Peyer's patch (tissue), 4 donors: ENCODE data around the gene ZDHHC21. TPM values are rescaled to one million over a fixed set of nuclear protein-coding genes. Genes with fewer than 3 reads are reported as not detected.

Experiments used
- DNase-seq, 3 donors: peaks; one replicate each; pipeline ENCODE4 v3.0.0-alpha.2; 2017 to 2019
- H3K27ac ChIP-seq, 4 donors: fragments of 200-600 bp; sonication (generic); one replicate each; pipeline ENCODE4 v1.5.1; 2016 to 2019
- H3K27me3 ChIP-seq, 2 donors: fragments of 200-600 bp; sonication (generic); one replicate each; pipeline ENCODE4 v1.5.1; 2019
- H3K36me3 ChIP-seq, 3 donors: fragments of 200-600 bp; sonication (generic); one replicate each; pipeline ENCODE4 v1.5.1; 2016 to 2019
- H3K4me1 ChIP-seq, 4 donors: fragments of 200-600 bp; sonication (generic); one replicate each; pipeline ENCODE4 v1.5.1; 2016 to 2019
- H3K4me3 ChIP-seq, 4 donors: fragments of 200-600 bp; sonication (generic); 1 replicate in 3 of 4; 2 replicates in 1 of 4; pipeline ENCODE4 v1.5.1; 2016 to 2019; ENCODE audit warnings: mild to moderate bottlenecking in 1 of 4
- H3K9me3 ChIP-seq, 4 donors: fragments of 200-600 bp; sonication (generic); one replicate each; pipeline ENCODE4 v1.5.1; 2016 to 2019; ENCODE audit warnings: mild to moderate bottlenecking in 1 of 4
- POLR2A ChIP-seq, 2 donors: fragments of 450-650 bp; IDR thresholded peaks; one replicate each; pipeline ENCODE4 v1.5.1; 2017; ENCODE audit warnings: antibody characterized with exemption in 2 of 2, mild to moderate bottlenecking in 2 of 2, moderate library complexity in 2 of 2
- total RNA-seq, 4 donors: library from RNA; depleted of rRNA; stranded (reverse); fragments of >200 nt; gene quantifications; one replicate each; pipeline ENCODE4 v1.1.0, GENCODE V29; 2016
- TF ChIP-seq, protein P1 (sequence below), 6 experiments: fragments of 450-650 bp in 4 of 6; fragments of 200-600 bp in 2 of 6; sonication (generic) in 1 of 6; IDR thresholded peaks; one replicate each; pipeline ENCODE4 v1.5.1; 2017 to 2019; ENCODE audit warnings: antibody characterized with exemption in 6 of 6, mild to moderate bottlenecking in 3 of 6, moderate library complexity in 1 of 6

ZDHHC21 gene
- total RNA-seq, 4 donors from 2014 or later = 12.4 to 52.5 (median 38.2) TPM

DNA sequence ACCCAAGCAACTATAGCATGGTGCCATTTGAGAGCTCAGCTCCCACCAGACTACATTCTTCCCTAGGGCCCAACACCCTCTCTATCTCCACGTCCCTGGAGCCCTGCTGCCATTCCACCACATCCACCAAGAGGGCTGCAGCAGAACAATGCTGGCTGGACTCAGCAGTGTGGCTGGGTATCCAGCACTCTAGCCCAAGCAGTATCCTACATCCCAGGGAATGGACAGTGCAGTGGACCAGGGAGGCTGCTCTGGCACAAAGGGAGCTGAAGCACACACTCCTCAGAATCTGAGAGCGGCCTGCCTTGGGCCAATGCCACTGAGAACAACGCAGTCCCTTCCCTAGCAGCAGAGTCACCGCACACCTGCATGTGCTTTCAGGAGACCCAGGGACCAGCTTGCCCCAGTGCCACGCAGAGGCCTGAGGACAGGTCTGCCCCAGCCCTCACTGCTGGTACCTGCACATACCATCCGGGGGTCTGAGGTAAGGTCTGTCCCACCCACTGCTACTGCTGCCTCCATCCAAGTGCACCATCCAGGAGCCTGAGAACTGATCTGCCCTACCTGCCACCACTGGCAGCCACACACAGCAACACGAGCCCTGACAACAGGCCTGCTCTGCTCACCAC is 95.9 kb downstream of the ZDHHC21 start:
- peaks cover 0 to 11% (median 0%) of the 10 kb centered on the region in 3 donors for H3K36me3 ChIP-seq

DNA sequence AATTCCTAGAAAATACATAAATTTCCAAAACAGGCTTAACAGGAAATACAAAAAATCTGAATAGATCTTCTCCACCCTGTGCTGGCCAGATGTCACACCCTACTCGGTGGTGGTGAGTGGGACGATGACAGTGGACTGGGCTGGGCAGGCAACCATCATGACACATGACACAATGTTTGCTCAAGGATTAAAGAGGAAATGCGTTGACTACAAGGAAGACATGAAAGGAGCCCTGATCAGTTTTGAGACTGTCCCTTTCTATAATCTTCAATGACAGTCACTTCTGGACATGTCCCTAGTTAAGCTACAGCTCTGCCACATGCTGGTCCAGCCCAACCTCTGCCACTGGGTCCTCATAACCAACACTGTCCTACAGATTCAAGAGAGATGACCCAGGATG is 99.8 kb downstream of the ZDHHC21 start:
- Histone ChIP-seq H3K4me1 (no peaks in the 10 kb centered on the region), H3K36me3 (peaks cover 0 to 11% (median 0%) of the 10 kb centered on the region in 3 donors), H3K9me3 (no peaks in the 10 kb centered on the region), H3K27ac (no peak overlapping the region), H3K27me3 (no peaks in the 10 kb centered on the region), H3K4me3 (no peak overlapping the region)
- DNase-seq = no peak
- TF ChIP-seq, protein P1, sequence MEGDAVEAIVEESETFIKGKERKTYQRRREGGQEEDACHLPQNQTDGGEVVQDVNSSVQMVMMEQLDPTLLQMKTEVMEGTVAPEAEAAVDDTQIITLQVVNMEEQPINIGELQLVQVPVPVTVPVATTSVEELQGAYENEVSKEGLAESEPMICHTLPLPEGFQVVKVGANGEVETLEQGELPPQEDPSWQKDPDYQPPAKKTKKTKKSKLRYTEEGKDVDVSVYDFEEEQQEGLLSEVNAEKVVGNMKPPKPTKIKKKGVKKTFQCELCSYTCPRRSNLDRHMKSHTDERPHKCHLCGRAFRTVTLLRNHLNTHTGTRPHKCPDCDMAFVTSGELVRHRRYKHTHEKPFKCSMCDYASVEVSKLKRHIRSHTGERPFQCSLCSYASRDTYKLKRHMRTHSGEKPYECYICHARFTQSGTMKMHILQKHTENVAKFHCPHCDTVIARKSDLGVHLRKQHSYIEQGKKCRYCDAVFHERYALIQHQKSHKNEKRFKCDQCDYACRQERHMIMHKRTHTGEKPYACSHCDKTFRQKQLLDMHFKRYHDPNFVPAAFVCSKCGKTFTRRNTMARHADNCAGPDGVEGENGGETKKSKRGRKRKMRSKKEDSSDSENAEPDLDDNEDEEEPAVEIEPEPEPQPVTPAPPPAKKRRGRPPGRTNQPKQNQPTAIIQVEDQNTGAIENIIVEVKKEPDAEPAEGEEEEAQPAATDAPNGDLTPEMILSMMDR (IDR thresholded peaks at IDR 0.05) = no peak

More for the DNA sequence above, 95.9 kb downstream of the ZDHHC21 start:
- H3K9me3 ChIP-seq = no peaks in the 10 kb centered on the region
- TF ChIP-seq, protein P1 (IDR thresholded peaks at IDR 0.05) = no peak
- no peak for TF ChIP-seq POLR2A (IDR thresholded peaks at IDR 0.05)
- H3K27me3 ChIP-seq = no peaks in the 10 kb centered on the region
- no peak for DNase-seq
- no peak overlapping the region for H3K4me3 ChIP-seq
- H3K4me1 ChIP-seq = no peaks in the 10 kb centered on the region
- H3K27ac ChIP-seq = no peak overlapping the region

DNA sequence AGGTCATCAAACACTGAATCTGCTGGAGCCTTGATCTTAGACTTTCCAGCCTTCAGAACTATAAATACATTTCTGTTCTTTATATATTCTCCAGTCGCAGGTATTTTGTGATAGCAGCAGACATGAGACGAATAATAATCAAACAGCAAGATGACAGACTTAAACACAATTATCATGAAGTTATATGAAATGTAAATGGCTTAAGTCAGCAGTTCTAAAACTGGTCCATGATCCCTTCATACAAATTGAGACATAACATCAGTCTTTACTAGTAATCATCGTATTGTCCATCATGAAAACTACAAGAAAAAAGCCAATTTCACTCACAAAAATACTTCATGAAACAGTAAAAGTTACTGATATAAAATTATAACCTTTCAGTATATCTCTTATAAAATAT is 101.8 kb downstream of the ZDHHC21 start:
- Histone ChIP-seq H3K27ac (no peak overlapping the region), H3K9me3 (no peaks in the 10 kb centered on the region), H3K4me1 (no peaks in the 10 kb centered on the region), H3K27me3 (no peaks in the 10 kb centered on the region), H3K36me3 (peaks cover 0 to 7% (median 0%) of the 10 kb centered on the region in 3 donors), H3K4me3 (no peak overlapping the region)
- no peak for DNase-seq
- no peak for TF ChIP-seq POLR2A (IDR thresholded peaks at IDR 0.05)
- TF ChIP-seq, protein P1 (IDR thresholded peaks at IDR 0.05) = no peak

DNA sequence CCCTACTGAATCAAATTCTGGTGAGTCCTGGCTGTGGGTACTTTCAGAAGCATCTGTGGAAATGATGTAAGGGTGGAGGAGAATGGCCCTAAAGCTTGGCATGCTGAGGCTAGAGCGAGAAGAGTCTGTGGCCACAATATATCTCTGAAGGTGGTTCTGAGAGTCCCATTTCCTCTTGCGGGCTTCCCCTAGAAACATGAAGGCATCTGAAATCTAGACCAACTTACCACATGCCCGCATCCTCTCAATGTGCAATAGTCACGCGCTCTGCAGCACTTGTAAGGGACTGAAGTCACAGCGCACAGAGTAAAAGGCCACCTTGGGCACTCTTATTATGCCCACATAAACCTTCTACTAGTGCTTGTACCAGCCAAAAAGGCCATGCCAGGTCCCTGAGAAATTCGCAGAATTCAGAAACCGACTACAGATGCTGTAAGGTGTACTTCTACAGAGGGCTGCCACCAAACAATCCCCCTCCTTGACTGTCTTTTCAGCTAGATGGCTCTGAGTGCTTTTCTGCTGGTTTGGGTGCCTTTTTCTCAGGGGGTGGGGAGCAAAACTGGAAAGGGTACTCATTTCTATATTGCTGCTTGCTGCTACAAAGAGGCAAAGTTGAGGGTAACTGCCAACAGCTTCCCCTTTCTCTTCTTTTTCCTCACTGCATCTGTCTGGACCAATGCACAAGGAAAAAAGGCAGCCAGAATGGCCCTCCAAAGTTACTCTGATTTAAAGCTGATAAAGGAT is 107.3 kb downstream of the ZDHHC21 start:
- H3K27ac ChIP-seq = no peak overlapping the region
- H3K4me1 ChIP-seq = no peaks in the 10 kb centered on the region
- H3K36me3 ChIP-seq = no peaks in the 10 kb centered on the region
- no peak overlapping the region for H3K4me3 ChIP-seq
- DNase-seq = no peak
- no peaks in the 10 kb centered on the region for H3K9me3 ChIP-seq
- TF ChIP-seq, protein P1 (IDR thresholded peaks at IDR 0.05) = no peak
- no peak for TF ChIP-seq POLR2A (IDR thresholded peaks at IDR 0.05)
- no peaks in the 10 kb centered on the region for H3K27me3 ChIP-seq

DNA sequence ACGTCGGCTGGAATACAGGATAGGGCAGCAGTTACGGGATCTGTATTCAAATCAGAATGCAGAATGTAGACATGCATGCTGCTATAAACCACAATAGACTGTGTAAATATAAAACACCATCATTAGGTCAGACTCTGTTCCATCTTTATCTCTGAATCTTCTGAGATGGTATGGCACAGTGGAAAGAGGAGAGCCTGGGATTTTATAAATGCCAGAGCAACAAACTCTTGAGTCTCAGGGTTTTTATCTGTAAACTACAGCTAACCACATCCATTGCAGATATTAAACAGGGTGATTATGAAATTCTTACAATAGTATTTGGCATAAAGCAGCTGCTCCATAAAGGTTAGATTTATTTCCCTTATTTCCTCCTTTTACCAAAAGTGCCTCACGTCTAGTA is 108.7 kb downstream of the ZDHHC21 start:
- Histone ChIP-seq H3K36me3 (no peaks in the 10 kb centered on the region), H3K27ac (no peak overlapping the region), H3K4me3 (no peak overlapping the region)

More for the DNA sequence above, 108.7 kb downstream of the ZDHHC21 start:
- DNase-seq = no peak
- TF ChIP-seq, protein P1 (IDR thresholded peaks at IDR 0.05) = no peak
- no peak for TF ChIP-seq POLR2A (IDR thresholded peaks at IDR 0.05)
- no peaks in the 10 kb centered on the region for H3K4me1 ChIP-seq
- H3K27me3 ChIP-seq = no peaks in the 10 kb centered on the region
- no peaks in the 10 kb centered on the region for H3K9me3 ChIP-seq
